ENCODE data around the gene NDUFB2. TPM values are rescaled to one million over a fixed set of nuclear protein-coding genes. Genes with fewer than 3 reads are reported as not detected.

The NDUFB2 gene
- polyA plus RNA-seq, 1 donor (not counting 4 experiments of a cell fraction or from before 2014, with no cell fraction given) = 379 TPM

DNA sequence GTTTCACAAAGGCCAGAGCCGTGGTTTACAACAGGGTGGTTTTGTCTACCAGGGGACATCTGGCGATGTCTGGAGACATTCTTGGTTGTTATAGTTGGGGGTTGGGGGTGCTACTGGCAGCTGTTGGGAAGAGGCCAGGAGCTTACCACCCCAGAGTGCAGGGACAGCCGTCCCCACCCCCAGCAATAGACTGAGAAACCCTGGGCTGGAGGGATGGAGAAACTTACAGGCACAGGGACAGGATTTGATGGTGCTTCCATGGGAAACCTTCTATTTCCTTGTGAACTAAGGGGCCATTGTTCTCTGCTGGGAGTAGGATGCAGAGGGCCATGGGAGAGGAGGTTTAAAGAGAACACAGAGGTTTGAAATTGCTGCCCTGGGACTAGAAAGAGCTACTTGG lies 12.9 kb upstream of the NDUFB2 start:
- H4K20me1 ChIP-seq (ENCODE audit: control insufficient read depth, extremely low read depth, insufficient read depth, low read length) = no peaks in the 10 kb centered on the region
- H3K27ac ChIP-seq (ENCODE audit: control insufficient read depth, insufficient read depth, low read length) = no peak overlapping the region
- no peaks in the 10 kb centered on the region for H3K4me1 ChIP-seq (ENCODE audit: control insufficient read depth, extremely low read depth, insufficient read depth, low read length)
- H3K79me2 ChIP-seq (ENCODE audit: control insufficient read depth, insufficient read depth, low read length) = no peaks in the 10 kb centered on the region
- no peak for TF ChIP-seq EZH2 (IDR thresholded peaks at IDR 0.05; ENCODE audit: low read length)
- TF ChIP-seq, protein P1, sequence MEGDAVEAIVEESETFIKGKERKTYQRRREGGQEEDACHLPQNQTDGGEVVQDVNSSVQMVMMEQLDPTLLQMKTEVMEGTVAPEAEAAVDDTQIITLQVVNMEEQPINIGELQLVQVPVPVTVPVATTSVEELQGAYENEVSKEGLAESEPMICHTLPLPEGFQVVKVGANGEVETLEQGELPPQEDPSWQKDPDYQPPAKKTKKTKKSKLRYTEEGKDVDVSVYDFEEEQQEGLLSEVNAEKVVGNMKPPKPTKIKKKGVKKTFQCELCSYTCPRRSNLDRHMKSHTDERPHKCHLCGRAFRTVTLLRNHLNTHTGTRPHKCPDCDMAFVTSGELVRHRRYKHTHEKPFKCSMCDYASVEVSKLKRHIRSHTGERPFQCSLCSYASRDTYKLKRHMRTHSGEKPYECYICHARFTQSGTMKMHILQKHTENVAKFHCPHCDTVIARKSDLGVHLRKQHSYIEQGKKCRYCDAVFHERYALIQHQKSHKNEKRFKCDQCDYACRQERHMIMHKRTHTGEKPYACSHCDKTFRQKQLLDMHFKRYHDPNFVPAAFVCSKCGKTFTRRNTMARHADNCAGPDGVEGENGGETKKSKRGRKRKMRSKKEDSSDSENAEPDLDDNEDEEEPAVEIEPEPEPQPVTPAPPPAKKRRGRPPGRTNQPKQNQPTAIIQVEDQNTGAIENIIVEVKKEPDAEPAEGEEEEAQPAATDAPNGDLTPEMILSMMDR (optimal IDR thresholded peaks at IDR 0.05 in 1 of 3, IDR thresholded peaks at IDR 0.05 in 1 of 3, conservative IDR thresholded peaks at IDR 0.05 in 1 of 3; ENCODE audit: extremely low read depth in 1 of 3, insufficient read depth in 2 of 3, low read length in 3 of 3) = no peak
- H3K9me1 ChIP-seq (ENCODE audit: control insufficient read depth, extremely low read depth, insufficient read depth, low read length) = no peaks in the 10 kb centered on the region
- H2AFZ ChIP-seq (ENCODE audit: control insufficient read depth, low read length) = no peak overlapping the region
- FAIRE-seq (no peak), DNase-seq (ENCODE audit: low read depth, low spot score) (no peak)
- no peaks in the 10 kb centered on the region for H3K9me3 ChIP-seq (ENCODE audit: control insufficient read depth, low read depth, low read length)
- no peak overlapping the region for H3K4me2 ChIP-seq (ENCODE audit: control insufficient read depth, extremely low read depth, insufficient read depth, low read depth, low read length)
- no peak overlapping the region for H3K9ac ChIP-seq (ENCODE audit: control insufficient read depth, extremely low read depth, insufficient read depth, low read length)
- no peak overlapping the region for H3K4me3 ChIP-seq (ENCODE audit: control insufficient read depth in 2 of 3, extremely low read depth in 1 of 3, insufficient read depth in 2 of 3, low read depth in 1 of 3, low read length in 3 of 3)
- no peaks in the 10 kb centered on the region for H3K27me3 ChIP-seq (ENCODE audit: control insufficient read depth, extremely low read depth, insufficient read depth, low read length)
- dilution Hi-C loops (cut with MboI; ENCODE audit: extremely low pct_ligation_motif_present, low sequenced_read_pairs) = no loop called here
- H3K36me3 ChIP-seq (ENCODE audit: control insufficient read depth in 2 of 2, extremely low read depth in 1 of 2, insufficient read depth in 2 of 2, low read length in 2 of 2) = peaks cover 0 to 17% of the 10 kb centered on the region in 2 experiments

DNA sequence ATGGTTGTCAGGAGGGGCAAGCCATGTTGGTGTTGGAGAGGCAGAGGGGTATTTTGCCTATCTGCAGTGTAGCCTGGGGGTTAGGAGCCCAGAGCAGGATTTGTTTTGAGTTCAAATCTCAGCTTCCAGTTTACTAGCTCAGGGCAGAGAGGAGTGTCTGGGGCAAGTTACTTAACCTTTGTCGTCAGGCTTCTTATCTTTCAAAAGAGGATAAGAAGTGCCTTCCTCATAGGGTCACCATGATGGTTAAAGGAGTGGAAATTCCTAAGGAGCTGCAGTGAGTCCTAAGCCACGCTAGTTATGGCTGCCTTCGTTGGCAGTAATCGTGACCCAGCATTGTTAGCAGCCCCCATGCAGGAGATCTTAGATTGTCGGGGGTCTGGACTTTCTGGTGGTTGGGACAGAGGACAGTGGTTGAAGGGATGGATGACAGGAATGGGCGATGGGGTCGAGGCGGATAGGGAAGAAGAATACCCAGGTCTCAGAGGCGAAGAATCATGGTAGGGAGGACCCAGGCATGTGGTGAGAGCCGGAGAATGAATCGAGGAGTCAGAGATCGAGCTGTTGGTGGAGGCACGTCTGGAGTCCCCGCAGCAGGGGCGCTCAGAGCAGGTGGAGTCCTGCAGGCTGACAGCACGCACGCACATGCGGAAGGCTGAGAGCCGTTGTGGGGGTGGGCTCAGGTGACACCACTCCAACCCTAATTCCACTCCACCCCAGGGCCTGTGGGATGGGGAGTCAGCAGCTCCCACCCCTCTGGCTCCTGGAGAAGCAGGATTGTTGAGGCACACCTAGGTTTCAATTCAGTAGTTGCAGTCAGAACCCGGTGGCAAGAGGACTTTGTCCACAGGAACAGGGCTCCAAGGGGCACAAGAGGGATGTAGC lies 12.2 kb upstream of the NDUFB2 start:
- Histone ChIP-seq H3K36me3 (ENCODE audit: control insufficient read depth in 2 of 2, extremely low read depth in 1 of 2, insufficient read depth in 2 of 2, low read length in 2 of 2) (peaks cover 0 to 10% of the 10 kb centered on the region in 2 experiments), H3K9me1 (ENCODE audit: control insufficient read depth, extremely low read depth, insufficient read depth, low read length) (no peaks in the 10 kb centered on the region), H3K27ac (ENCODE audit: control insufficient read depth, insufficient read depth, low read length) (no peak overlapping the region), H3K4me1 (ENCODE audit: control insufficient read depth, extremely low read depth, insufficient read depth, low read length) (no peaks in the 10 kb centered on the region), H4K20me1 (ENCODE audit: control insufficient read depth, extremely low read depth, insufficient read depth, low read length) (no peaks in the 10 kb centered on the region), H3K27me3 (ENCODE audit: control insufficient read depth, extremely low read depth, insufficient read depth, low read length) (no peaks in the 10 kb centered on the region), H3K9ac (ENCODE audit: control insufficient read depth, extremely low read depth, insufficient read depth, low read length) (no peak overlapping the region), H3K9me3 (ENCODE audit: control insufficient read depth, low read depth, low read length) (no peaks in the 10 kb centered on the region), H3K4me3 (ENCODE audit: control insufficient read depth in 2 of 3, extremely low read depth in 1 of 3, insufficient read depth in 2 of 3, low read depth in 1 of 3, low read length in 3 of 3) (no peak overlapping the region), H3K4me2 (ENCODE audit: control insufficient read depth, extremely low read depth, insufficient read depth, low read depth, low read length) (no peak overlapping the region), H2AFZ (ENCODE audit: control insufficient read depth, low read length) (no peak overlapping the region), H3K79me2 (ENCODE audit: control insufficient read depth, insufficient read depth, low read length) (no peaks in the 10 kb centered on the region)
- no peak for DNase-seq (ENCODE audit: low read depth, low spot score)
- TF ChIP-seq, protein P1 (optimal IDR thresholded peaks at IDR 0.05 in 1 of 3, IDR thresholded peaks at IDR 0.05 in 1 of 3, conservative IDR thresholded peaks at IDR 0.05 in 1 of 3; ENCODE audit: extremely low read depth in 1 of 3, insufficient read depth in 2 of 3, low read length in 3 of 3) = no peak
- no peak for TF ChIP-seq EZH2 (IDR thresholded peaks at IDR 0.05; ENCODE audit: low read length)
- FAIRE-seq = no peak
- dilution Hi-C loops (cut with MboI; ENCODE audit: extremely low pct_ligation_motif_present, low sequenced_read_pairs) = no loop called here

All from keratinocyte (primary cell).